HG03460 (cell line): Measurements from ENCODE around the gene HOXC9.

Source experiments
- ATAC-seq: cut with Tn5 transposase; IDR thresholded peaks from one replicate; pipeline ENCODE4 v1.9.1; 2021; ENCODE audit not compliant: unreplicated experiment

HOXC9 gene

DNA sequence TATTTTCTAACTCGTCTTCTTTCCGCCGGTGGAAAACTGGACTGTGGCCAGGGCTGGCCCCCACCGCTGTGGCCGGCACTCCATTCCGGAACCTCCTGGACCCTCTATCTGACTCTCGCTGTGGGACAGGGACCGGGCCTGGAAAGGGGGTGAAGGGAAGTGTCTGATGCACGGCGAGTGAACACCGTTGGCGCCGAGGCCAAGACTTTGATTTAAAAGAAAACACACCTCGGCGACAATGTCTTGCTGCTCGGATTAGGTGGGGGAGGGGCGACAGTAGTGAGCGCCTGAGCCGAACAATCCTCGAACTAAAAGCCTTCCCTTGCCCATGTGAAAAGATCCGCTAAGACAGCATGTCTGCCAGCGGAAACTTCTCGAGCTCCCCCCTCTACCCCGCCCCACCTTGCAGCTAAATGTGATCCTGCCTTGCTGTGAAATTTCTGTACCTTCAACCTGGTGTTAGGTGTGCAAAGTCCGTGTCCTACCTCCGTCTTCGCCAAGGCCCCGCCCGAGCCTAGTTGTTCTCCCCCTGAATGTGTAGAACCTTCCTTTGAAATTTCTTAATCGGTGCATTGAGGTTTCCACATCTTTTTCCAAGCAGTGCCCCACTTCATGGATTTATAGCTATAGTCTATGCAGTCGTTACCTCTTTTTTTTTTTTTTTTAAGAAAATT, 24.3 kb upstream of the HOXC9 start:
- no peak for ATAC-seq

DNA sequence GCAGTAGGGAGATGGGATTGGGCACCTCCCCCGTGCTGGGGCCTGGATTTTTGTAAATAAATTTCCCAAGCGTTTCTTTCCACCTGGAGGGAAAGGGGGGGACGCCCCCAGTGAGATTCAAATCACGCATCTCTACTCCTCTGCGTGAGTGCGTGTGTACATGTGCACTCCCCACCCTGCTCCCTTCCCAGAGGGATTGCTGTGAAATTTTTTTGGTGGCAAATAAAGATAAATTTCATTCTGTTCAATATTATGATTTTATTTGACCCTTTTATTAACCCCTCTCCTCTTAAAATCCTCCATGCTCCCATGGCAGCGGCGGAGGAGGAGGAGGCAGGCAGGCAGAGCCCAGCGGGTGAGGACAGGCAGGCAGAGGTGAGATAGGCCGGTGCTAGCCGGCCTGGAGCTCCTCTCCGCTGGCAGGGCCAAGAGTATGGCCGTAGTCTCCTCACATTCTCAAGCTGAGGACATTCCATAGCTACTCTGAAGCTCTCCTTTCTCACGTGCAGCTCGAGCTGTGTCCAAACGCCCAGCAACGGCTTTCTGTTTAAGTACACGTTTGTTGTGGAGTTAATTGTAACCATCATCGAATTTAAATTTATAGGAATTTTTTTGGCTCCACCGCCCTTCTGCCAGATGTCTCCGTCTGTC, 23.7 kb upstream of the HOXC9 start:
- no peak for ATAC-seq

DNA sequence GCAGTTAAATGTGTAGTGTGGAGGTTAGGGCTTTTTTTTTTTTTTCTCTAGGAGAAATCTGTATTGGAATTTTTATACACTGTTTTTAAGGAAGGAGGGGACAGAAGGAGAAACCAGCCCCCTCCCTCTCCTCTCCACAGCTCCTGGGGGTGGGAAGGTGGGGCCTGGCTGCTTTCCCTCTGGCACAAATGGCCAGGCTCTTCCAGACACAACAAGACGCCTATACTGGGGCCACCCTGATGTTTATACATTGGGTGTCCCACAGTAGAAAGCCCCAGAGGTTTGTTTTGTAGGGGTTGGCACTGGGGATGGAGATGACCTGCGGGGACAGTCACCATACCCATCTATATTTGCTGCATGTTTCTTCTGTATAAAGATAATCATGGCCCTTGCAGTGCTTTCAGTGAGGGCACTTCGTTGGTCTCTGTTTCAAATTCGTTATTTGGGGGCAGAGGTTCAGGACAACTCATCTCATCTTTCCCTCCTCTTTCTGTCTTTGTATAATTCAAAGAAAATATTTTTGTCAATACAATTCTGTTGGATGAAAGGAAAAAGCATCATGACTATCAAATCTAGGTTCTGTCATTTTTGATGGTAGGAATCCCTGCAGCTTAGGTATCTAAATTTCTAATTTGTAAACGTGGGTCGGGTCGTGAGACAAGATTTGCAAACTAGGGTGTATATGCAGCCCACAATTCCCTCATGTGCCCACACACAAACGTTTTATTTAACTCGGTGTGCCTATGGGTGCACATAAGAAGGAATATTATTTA, 23.0 kb upstream of the HOXC9 start:
- ATAC-seq: no peak

DNA sequence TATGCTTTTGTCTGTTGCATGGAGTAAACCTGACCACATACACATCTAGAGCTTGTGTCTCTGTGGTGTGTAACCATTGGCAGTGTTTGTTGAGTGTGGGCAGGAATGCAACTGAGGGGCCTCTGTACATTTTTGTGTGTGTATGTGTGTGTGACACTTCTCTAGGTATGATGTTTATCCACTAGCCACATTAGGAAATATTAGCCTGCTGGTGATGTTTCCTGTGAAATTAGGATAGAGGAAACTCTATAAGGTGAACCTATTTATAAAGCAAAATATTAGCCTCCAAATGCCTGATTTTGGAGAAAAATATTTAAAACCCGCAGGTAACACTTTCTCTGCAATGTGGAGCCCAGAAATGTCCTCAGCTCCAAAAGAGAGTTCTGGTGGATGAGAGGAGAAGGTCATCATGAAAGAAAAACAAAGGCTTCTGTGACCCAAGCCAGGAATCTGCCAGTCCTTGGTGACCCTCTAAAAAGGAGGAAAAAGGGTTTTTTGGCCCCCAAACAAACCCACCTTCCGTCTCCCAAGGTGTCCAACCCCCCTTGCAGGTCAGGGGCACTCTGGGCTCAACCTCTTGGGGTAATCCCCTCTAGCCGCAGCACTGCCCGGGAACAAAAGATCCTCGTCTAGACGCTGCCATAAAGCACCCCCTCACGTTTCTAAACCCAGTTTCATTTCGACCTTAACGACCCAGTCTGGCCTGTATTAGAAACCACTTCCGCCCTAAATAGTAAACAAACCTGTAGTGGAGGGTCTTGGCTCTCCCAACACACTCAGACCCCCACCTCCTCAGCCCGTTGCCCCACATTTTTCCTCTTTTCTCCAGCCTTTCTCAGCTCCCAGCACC, 22.1 kb upstream of the HOXC9 start:
- no peak for ATAC-seq

DNA sequence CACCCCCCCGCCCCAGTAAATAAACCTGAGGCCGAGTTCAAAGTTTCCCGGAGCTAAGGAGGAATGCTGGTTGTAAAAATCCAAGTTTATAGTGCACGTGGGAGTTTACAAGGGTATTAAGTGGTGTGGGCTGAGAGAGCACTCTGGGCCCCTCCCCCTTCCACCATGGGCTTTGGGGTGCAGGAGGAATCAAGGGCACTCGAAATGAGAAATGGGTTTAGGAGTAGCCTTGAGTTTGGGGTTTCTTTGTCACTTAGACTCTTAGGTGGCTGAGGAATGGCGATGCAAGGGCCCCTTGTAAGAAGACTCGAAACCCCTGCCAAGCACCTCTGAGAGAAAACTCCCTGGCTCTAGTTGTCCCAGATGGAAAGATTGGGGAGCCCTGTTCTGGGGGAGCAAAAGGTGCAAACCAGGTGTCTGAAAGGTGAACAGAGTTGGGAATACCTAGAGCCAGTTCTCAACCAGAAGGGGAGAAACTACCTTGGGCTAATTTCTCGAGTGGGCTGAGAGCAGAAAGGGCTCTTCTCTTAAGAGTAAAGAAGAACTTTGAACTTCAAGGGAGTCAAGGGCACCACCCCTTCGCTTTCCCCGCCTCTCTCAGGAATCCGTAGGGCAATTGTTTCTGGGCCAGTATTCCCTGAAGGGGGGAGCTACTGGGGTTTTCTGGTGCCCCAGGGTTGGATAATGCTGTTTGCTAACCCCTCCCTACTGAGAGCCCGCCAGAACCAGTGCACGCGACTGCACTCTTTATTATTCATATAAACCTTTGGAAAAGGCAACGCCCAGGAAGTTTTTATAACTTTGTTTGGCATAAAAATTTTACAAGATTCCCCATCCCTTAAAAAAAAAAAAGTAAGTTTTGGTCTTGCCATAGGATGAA, 21.2 kb upstream of the HOXC9 start:
- no peak for ATAC-seq

DNA sequence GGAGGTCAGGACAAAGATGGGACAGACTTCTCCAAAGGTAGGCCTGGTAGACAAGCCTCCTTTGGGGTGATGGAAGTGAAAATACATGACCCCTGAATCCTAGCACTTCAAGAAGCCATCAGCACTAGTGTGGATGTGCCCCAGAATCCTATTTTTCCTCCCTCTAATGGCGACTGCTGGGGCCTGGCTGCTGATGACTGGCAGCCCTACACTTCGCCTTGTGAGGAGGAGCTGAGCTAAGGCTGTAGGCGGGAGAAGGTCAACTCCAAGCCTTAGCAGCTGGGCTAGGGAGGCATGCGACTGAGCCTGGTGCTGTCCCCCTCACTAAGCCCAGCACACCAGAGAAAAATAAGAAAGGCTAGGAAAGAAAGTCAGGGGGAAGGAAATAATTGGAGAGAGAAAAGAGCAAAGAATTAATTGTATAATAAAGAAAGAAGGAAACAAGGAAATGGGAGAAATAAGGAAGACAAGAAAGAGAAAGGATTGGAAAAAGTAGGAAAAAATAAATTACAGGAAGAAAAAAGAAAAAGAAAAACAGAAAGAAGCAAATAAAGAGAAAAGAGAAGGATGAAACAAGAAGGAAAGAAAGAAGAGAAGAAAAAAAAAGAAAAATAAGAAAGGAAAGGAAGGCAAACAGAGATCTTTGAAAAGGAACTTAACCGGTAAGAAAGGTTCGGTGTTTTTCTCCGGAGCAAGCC, 19.7 kb upstream of the HOXC9 start:
- ATAC-seq: no peak

DNA sequence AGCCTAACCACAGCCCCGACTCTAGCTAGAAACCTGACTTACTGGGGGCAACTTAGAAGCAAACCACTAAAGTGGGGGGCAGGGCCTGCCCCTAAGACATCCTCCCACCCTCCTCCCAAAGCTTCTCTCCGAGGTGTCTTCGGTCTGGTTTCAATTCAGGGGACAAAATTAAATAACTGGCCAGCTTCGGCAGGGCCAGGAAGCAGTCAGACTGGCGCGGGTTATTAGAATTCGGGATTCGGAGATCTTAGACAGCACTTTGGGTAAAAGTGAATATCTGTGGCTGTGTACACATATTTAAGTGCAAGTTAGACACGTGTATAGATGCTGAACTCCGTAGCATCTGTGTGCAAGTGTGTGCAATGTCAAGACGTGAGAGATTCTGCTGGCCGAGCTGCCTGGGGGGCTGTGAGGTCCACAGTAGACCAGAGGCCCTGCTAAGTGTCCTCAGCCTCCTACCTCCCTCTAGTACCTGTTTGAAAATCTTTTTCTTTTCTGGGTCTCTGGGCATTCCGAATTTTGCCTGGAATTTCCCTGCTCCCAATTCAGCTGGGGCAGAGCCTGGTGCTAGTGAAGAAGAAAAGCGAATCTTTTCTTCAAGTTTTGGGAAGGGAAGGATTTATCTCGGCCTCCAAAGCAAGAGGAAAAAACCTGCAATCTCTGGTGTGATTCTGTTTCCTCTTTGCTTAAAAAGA, 19.0 kb upstream of the HOXC9 start:
- no peak for ATAC-seq

DNA sequence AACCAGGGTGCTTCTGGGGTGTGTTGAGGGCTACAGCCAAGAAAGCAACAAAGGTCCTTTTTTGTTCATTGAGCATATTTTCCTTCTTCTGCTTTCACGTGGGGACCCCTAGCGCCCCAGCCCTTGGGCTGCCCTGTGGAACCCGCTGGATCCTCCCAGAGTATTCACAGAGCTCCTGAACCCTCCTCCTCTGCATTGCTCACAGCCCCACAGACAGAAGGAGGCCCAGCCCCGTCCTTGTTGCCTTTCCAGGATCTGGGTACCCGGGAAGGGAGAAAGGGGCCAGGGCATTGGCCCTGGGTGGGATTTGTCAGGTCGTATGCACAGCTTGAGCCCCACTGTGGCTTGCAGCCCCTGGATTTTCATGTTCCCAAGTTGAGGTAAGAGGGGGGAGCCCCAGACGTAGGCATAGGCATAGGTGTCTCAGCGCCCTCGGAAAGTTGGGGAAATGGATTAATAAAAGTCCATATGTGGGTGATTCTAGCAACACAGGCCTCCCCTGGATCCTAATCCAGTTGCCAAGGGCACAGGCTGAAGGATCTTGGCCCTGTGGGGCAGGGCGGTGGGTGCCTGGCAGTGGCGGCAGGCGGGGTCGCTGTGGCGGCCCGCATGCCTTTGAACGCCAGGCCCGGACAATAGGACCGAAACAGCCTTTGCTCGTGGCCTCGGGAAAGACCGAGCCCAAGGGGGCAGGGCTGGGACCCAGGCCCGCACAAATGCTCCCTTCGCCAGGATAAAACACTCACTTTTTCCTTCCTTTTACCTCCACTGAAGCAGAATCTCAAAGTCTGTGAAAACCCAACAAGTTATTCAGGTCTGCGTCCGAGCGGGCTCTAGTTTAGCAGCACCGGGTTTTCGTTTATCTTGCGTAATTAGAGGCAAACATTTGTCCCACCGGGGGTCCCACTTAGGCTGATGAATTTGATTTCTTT, 18.1 kb upstream of the HOXC9 start:
- no peak for ATAC-seq

DNA sequence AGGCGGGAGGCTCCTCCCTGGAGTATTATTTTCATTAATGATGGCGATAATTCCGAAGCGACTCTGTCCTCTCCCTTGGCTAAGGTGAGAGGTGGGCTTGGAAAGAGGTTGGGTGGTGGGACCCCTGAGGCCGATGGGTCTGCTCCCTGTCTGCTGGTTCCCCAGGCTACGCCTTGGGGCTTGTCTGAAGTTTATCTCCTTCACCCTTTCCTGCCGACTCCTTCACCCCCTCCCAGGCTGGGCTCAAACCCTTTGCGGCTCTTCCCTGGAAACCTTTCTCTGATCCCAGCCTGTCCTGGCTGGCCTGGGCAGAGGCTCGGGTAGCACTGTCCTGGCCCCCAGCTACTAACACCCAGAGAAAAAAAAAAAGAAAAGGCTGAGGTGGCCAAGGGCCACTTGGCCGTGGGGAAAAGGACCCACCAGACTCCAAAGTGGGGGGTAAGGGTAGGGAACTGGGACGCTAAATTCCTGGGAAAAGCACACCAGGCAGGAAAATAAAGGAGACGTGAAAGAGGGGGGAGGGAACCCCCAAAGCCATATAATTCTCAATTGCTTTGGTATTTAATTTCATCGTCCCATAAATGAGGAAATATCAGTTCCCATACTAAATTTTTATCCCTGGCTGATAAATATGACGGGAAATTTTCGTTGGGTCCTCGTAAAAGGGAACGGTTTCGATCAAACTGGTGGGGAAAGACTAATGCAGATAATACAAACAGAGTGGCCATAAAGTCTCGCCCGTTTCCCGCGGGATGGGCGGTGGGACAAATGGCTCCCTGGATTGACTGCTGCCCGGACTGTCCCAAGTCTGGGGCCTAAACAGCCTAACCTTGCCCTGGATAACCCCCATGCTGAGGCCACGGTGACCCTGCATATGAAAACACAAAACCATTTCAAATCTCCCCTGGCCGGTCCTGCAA, 17.1 kb upstream of the HOXC9 start:
- no peak for ATAC-seq

DNA sequence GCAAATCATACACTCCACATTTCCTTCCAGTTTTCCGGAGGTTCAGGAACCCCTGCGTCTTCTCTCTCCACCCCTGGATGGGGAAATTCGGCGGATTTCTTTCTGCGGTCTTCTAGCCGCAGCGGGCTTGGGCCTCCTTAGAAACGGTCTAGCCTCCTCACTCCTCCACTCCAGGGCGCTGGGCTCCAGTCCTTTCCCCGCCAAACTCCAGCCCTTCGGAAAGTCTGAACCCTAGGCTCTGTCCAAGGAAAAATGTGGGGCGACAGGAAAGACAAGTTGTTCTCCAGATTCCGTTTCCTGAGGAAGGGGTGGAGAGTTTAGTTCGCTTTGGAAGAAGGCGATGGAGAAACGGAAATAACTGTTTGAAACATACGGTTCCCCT, 16.4 kb upstream of the HOXC9 start:
- no peak for ATAC-seq

DNA sequence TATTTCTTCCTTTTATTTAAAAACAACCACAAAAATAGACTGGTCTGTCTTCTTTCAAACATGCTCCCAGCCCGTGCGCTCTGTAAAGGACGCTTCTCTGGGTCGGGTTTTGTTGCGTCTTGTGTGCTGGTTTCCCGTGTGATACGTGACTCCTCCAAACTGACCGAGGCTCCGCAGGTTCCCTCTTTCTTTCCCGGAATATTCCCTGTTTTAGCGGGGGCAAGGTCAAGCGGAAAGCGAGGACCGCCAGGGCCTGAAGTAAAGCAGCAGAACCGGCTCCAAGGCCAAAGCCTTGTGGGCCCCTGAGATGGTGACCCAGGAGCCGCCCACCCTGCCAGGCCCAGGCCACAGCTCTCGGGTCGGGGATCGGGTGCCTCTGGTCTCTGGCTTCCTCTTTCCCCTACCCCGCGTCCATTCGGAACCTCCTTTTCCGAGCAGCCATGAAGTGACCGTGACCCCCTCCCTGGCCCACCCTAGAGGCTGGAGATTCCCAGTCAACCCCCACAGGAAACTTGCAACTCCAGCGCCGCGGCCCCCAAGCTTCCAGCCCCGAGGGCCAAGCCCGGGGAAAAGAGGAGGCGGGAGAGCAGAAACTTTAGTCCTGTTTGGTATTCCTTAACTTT, 15.9 kb upstream of the HOXC9 start:
- no peak for ATAC-seq

DNA sequence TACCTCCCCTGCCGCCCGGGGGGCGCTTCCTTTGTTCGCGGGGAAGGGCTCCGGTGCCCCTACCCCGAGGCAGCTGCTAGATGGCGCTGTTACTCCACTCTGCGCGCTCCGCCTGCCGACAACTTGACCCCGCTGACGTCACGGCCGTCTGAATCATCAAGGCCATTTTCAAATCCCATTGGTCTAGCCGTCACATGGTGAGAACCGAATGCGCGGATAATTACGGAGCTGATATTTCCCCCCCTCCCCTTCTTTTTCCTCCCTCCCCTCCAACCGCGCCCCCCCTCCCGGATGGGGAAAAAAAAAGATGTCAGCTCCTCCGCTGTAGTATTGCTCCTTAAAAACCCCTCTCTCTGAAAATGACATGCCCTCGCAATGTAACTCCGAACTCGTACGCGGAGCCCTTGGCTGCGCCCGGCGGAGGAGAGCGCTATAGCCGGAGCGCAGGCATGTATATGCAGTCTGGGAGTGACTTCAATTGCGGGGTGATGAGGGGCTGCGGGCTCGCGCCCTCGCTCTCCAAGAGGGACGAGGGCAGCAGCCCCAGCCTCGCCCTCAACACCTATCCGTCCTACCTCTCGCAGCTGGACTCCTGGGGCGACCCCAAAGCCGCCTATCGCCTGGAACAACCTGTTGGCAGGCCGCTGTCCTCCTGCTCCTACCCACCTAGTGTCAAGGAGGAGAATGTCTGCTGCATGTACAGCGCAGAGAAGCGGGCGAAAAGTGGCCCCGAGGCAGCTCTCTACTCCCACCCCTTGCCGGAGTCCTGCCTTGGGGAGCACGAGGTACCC, 14.9 kb upstream of the HOXC9 start, which contains the start of gene HOXC10:
TSS of gene HOXC10 (plus strand) at position 246 of the 791 bp plus-strand sequence. CDS start at position 360, 114 bp downstream.
- ATAC-seq: no peak

DNA sequence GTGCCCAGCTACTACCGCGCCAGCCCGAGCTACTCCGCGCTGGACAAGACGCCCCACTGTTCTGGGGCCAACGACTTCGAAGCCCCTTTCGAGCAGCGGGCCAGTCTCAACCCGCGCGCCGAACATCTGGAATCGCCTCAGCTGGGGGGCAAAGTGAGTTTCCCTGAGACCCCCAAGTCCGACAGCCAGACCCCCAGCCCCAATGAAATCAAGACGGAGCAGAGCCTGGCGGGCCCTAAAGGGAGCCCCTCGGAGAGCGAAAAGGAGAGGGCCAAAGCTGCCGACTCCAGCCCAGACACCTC, 14.3 kb upstream of the HOXC9 start:
- no peak for ATAC-seq

DNA sequence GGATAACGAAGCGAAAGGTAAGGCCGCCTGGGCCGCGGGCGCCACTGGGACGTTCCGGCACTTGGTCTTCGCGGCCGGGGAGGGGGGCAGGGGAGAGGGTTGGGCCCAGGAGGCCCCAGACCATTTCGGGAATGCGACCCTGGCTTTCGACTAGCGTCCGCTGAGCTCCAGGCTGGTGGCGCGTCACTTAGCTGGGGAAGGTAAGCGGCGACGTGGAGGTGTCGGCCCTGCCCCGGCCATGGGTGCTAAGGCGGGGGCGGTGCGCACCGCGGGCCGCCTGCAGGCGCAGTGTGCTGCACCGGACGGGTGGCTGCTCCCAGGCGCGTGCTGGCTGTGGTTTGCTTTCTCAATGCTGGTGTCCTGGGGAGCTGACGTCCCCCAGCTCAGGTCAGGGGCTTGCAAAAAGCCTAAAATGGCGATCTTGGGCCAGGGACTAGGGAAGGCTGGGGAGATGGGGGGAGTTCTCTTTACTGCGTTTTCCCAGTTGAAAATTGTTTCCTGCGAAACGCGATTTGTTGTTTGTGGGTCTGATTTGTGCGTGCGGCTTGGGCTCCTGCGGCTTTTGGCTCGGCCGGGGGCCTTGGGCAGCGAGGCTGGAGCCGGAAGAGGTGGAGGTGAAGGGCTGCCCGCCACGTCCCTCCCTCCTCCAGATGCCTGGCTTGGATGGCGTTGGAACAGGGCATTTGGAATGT, 13.8 kb upstream of the HOXC9 start:
- ATAC-seq: no peak
